ENCODE results near the gene WFDC10A.
"Not testable (repeated sequence)": the region's sequence is repeated elsewhere in the genome, so short reads cannot be mapped to it uniquely, and the experiment has no call there.

The WFDC10A gene

DNA sequence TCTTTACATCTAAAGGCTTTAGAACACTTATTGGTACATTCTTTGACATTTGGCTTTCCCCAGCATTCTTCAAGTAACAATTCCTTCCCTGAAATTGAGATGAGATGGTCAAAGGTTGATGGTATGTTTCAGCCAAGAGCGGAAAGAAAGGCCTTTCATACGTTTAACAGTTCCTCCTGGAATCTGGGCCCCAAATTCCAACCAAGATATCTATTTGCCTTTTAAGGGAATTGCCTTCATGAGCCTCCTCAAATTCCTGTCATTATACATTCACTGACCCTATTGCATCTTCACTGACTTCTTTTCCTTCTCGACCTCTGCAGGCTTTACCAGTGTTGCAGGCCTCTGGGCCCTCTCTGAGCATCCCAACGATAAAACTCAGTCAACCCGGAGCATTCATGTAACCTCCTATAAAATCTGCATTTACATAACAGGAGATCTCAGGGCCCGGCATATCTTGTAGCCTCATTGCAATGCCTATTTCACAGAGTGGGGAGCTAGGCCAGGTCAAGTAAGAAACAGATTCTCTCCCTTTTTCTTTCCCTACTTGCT, 19.8 kb downstream of the WFDC10A start:
- no peak for DNase-seq

DNA sequence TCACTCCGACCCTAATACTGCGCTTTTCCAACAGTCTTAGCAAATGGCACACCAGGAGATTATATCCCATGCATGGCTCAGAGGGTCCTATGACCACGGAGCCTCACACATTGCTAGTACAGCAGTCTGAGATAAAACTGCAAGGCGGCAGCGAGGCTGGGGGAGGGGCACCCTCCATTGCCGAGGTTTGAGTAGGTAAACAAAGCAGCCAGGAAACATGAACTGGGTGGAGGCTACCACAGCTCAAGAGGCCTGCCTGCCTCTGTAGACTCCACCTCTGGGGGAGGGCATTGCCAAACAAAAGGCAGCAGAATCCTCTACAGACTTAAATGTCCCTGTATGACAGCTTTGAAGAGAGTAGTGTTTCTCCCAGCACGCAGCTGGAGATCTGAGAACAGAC, 22.2 kb downstream of the WFDC10A start:
- not testable (repeated sequence) for DNase-seq

DNA sequence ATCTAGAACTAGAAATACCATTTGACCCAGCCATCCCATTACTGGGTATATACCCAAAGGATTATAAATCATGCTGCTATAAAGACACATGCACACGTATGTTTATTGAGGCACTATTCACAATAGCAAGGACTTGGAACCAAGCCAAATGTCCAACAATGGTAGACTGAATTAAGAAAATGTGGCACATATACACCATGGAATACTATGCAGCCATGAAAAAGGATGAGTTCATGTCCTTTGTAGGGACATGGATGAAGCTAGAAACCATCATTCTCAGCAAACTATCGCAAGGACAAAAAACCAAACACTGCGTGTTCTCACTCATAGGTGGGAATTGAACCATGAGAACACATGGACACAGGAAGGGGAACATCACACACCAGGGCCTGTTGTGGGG, 27.5 kb downstream of the WFDC10A start:
- DNase-seq, result not testable (repeated sequence)

DNA sequence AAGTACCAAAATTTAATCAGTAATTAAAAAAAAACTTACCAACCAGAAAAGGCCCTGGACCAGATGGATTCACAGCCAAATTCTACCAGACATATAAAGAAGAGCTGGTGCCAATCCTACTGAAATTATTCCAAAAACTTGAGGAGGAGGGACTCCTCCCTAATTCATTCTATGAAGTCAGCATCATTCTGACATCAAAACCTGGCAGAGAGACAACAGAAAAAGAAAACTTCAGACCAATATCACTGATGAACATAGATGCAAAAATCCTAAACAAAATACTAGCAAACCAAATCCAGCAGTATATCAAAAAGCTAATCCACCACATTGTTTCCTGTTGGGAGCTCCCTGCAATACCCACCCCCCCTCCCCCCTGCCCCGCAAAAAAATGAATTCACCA, 40.6 kb downstream of the WFDC10A start, which contains the start of gene WFDC11:
Gene WFDC11, minus strand, starts transcription at position 101 of the 400 bp plus-strand sequence. CDS start 19,639 bp downstream, outside the sequence.
- DNase-seq, result no peak

DNA sequence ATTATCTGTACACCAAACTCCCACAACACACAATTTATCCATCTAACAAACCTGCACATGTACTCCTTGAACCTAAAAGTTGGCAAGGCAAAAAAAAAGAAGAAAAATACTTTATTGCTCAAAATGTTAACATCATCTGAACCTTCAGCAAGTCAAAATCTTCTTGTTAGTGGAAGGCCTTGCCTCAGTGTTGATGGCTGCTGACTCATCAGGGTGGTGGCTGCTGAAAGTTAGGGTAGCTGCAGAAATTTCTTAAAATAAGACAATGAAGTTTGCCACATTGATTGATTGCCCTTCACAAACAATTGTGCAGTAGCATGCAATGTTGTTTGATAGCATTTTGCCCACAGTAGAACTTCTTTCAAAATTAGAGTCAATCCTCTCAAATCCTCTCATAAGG, 43.2 kb downstream of the WFDC10A start:
- DNase-seq, result no peak

DNA sequence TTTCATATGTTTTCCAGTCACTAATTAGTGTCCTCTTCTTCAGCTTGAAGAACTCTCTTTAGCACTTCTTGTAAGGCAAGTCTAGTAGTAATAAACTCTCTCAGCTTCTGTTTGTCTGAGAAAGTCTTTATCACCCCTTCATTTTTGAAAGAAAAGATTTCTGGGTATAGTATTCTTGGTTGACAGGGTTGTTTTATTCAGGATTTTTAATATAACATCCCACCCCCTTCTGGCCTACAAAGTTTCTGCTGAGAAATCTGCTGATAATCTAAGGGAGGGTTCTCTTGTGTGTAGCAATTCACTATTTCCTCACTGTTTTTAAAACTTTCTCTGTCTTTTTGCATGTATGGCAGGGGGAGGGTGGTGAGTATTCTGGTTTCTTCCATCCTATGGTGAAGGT, 50.1 kb downstream of the WFDC10A start:
- no peak for DNase-seq

Data from CD4-positive, alpha-beta T cell treated with Interleukin-21 for 1 hour (primary cell).